HepG2 (cell line): ENCODE results near the gene LATS2. TPM values are rescaled to one million over a fixed set of nuclear protein-coding genes. Genes with fewer than 3 reads are reported as not detected.

Source experiments
- ATAC-seq: fragments of 200-7000 bp; cut with Tn5 transposase; 3 replicates; pipeline ENCODE4 v1.9.1; 2020; ENCODE audit warnings: mild to moderate bottlenecking, moderate library complexity
- BruUV-seq: library from RNA; stranded (reverse); fragments of 400-500 nt; replicated peaks from 2 replicates; lab custom pipeline; 2021; lab: Mats Ljungman, UMichigan
- CTCF ChIA-PET: fragments of 300-600 bp; formaldehyde crosslinking; extraction: SDS; loops from one replicate; lab custom pipeline; 2021; ENCODE audit warnings: low total read pairs, inconsistent platforms, low intra/inter-chr PET ratio; lab: Yijun Ruan, JAX
- POLR2A ChIA-PET: fragments of 350-600 bp; sonication (Branson Sonifier 250); formaldehyde crosslinking; loops from one replicate; lab custom pipeline; 2020; ENCODE audit warnings: antibody characterized with exemption, inconsistent platforms; lab: Yijun Ruan, JAX
- DNase-seq: peaks from one replicate; pipeline ENCODE4 v3.0.0-alpha.2; 2015; ENCODE audit warnings: low spot score
- FAIRE-seq: peaks from 3 replicates; lab custom pipeline; 2011; peaks lifted over from hg19 to GRCh38; lab: Jason Lieb, UNC
- H2AFZ ChIP-seq: one replicate; pipeline ENCODE4 v1.6.1; 2011; ENCODE audit warnings: low read length, inconsistent platforms
- H3K27ac ChIP-seq: fragments of 300-600 bp; 3 replicates; pipeline ENCODE4 v1.8.0; 2011; ENCODE audit warnings: mixed run types, mild to moderate bottlenecking, mixed read lengths, low read length, inconsistent platforms; ENCODE audit not compliant: insufficient read depth; ENCODE audit errors: extremely low read length
- H3K27me3 ChIP-seq, 2 experiments: fragments of 200-600 bp in 1 of 2; 2 replicates in 1 of 2; 3 replicates in 1 of 2; pipeline versions ENCODE4 v1.6.0 to v1.8.0; 2011; ENCODE audit warnings: low read length in 2 of 2, mild to moderate bottlenecking in 2 of 2, moderate library complexity in 2 of 2, inconsistent platforms in 1 of 2; ENCODE audit not compliant: insufficient read depth in 2 of 2, control insufficient read depth in 1 of 2
- H3K36me3 ChIP-seq, 2 experiments: fragments of 200-600 bp in 1 of 2; replicated peaks in 1 of 2; 2 replicates in 1 of 2; 3 replicates in 1 of 2; pipeline versions ENCODE4 v1.5.1 to v1.8.0; 2011; ENCODE audit warnings: low read length in 2 of 2, inconsistent platforms in 1 of 2; ENCODE audit not compliant: insufficient read depth in 2 of 2, control insufficient read depth in 1 of 2
- H3K4me1 ChIP-seq: 2 replicates; pipeline ENCODE4 v1.5.1; 2012; ENCODE audit warnings: low read length, inconsistent platforms; ENCODE audit not compliant: insufficient read depth
- H3K4me2 ChIP-seq: 2 replicates; pipeline ENCODE4 v1.6.0; 2011; ENCODE audit warnings: low read depth, low read length, inconsistent platforms
- H3K4me3 ChIP-seq, 3 experiments: fragments of 200-600 bp in 1 of 3; sonication (generic), shearing (Covaris generic) in 1 of 3; replicated peaks in 1 of 3; 2 replicates each; pipeline ENCODE4 v1.5.1; 2011 to 2016; ENCODE audit warnings: low read length in 3 of 3, inconsistent platforms in 2 of 3, low read depth in 2 of 3, mild to moderate bottlenecking in 2 of 3, control low read depth in 1 of 3, mixed read lengths in 1 of 3; ENCODE audit not compliant: insufficient read depth in 1 of 3
- H3K79me2 ChIP-seq: one replicate; pipeline ENCODE4 v1.6.1; 2011; ENCODE audit warnings: low read length, inconsistent platforms; ENCODE audit not compliant: insufficient read depth
- H3K9ac ChIP-seq: 2 replicates; pipeline ENCODE4 v1.6.0; 2011; ENCODE audit warnings: mild to moderate bottlenecking, low read depth, low read length, inconsistent platforms; ENCODE audit not compliant: insufficient read depth
- H3K9me3 ChIP-seq: 2 replicates; pipeline ENCODE4 v1.5.1; 2012; ENCODE audit warnings: mild to moderate bottlenecking, low read length
- H4K20me1 ChIP-seq: 2 replicates; pipeline ENCODE4 v1.6.0; 2011; ENCODE audit warnings: inconsistent platforms, mild to moderate bottlenecking, low read length, moderate library complexity; ENCODE audit not compliant: insufficient read depth
- ELK4 ChIP-seq: sonication (generic); formaldehyde crosslinking; IDR thresholded peaks from 2 replicates; pipeline ENCODE4 v1.9.0; 2021; ENCODE audit warnings: missing genetic modification reagents, borderline replicate concordance
- ERF ChIP-seq: IDR thresholded peaks from 2 replicates; pipeline ENCODE4 v1.6.1; 2018; ENCODE audit warnings: missing biosample characterization, missing genetic modification reagents
- ETV6 ChIP-seq: sonication (generic); formaldehyde crosslinking; conservative IDR thresholded peaks from 2 replicates; pipeline ENCODE4 v1.4.0; 2020; ENCODE audit warnings: missing genetic modification reagents
- FLYWCH1 ChIP-seq: sonication (generic); formaldehyde crosslinking; IDR thresholded peaks from 2 replicates; pipeline ENCODE4 v1.8.1; 2023; ENCODE audit warnings: mild to moderate bottlenecking, missing genetic modification reagents
- HIVEP1 ChIP-seq: sonication (generic); formaldehyde crosslinking; IDR thresholded peaks from 2 replicates; pipeline ENCODE4 v1.4.0; 2020; ENCODE audit warnings: mild to moderate bottlenecking, missing genetic modification reagents
- IKZF4 ChIP-seq: sonication (generic); formaldehyde crosslinking; IDR thresholded peaks from 2 replicates; pipeline ENCODE4 v1.5.1; 2020; ENCODE audit warnings: borderline replicate concordance, mild to moderate bottlenecking, low read depth, missing genetic modification reagents; ENCODE audit errors: not compliant biosample characterization
- ISL2 ChIP-seq: sonication (generic); formaldehyde crosslinking; IDR thresholded peaks from 2 replicates; pipeline ENCODE4 v1.5.0; 2020; ENCODE audit warnings: missing genetic modification reagents
- KDM2A ChIP-seq: sonication (generic); formaldehyde crosslinking; IDR thresholded peaks from 2 replicates; pipeline ENCODE4 v1.4.0; 2020; ENCODE audit warnings: low read depth, missing genetic modification reagents, borderline replicate concordance
- MAFF ChIP-seq: IDR thresholded peaks from 2 replicates; pipeline ENCODE4 v1.6.1; 2011; ENCODE audit warnings: low read depth, low read length, improper control_type of control experiment
- MAFK ChIP-seq, 2 experiments: IDR thresholded peaks in 1 of 2; conservative IDR thresholded peaks in 1 of 2; 2 replicates each; pipeline ENCODE4 v1.6.1; 2011; ENCODE audit warnings: improper control_type of control experiment in 2 of 2, low read length in 2 of 2
- NCOA2 ChIP-seq: sonication (generic); formaldehyde crosslinking; IDR thresholded peaks from 2 replicates; pipeline ENCODE4 v1.8.0; 2022; ENCODE audit warnings: inconsistent platforms
- NR2F1 ChIP-seq, 2 experiments: fragments of 450-650 bp in 1 of 2; formaldehyde crosslinking in 1 of 2; IDR thresholded peaks; 2 replicates each; pipeline versions ENCODE4 v1.5.0 to v1.6.1; 2016 to 2020; ENCODE audit warnings: mild to moderate bottlenecking in 1 of 2, missing compliant biosample characterization in 1 of 2, missing genetic modification reagents in 1 of 2, moderate library complexity in 1 of 2
- NR2F2 ChIP-seq: IDR thresholded peaks from 2 replicates; pipeline ENCODE4 v1.6.1; 2012; ENCODE audit warnings: low read depth, inconsistent platforms, borderline replicate concordance
- SMC3 ChIP-seq: IDR thresholded peaks from 2 replicates; pipeline ENCODE4 v1.6.1; 2011; ENCODE audit warnings: low read length, improper control_type of control experiment
- SNAI1 ChIP-seq: sonication (generic); formaldehyde crosslinking; IDR thresholded peaks from 2 replicates; pipeline ENCODE4 v1.5.0; 2020; ENCODE audit warnings: mild to moderate bottlenecking, missing genetic modification reagents, borderline replicate concordance
- SP5 ChIP-seq: IDR thresholded peaks from 2 replicates; pipeline ENCODE4 v1.6.1; 2016; ENCODE audit warnings: low read depth, borderline replicate concordance
- ZNF296 ChIP-seq: sonication (generic); formaldehyde crosslinking; conservative IDR thresholded peaks from 2 replicates; pipeline ENCODE4 v1.5.0; 2020; ENCODE audit warnings: mild to moderate bottlenecking, missing genetic modification reagents
- ZNF331 ChIP-seq: sonication (generic); formaldehyde crosslinking; IDR thresholded peaks from 2 replicates; pipeline ENCODE4 v1.4.0; 2020; ENCODE audit warnings: missing genetic modification reagents
- ZNF589 ChIP-seq: sonication (generic); formaldehyde crosslinking; conservative IDR thresholded peaks from 2 replicates; pipeline ENCODE4 v1.8.0; 2022; ENCODE audit warnings: mild to moderate bottlenecking, moderate library complexity, missing genetic modification reagents
- WGBS: methylation state at CpG from one replicate; pipeline ENCODE4 v1.1.6; 2017; ENCODE audit warnings: low lambda C conversion rate; 5-methylcytosine and 5-hydroxymethylcytosine counted together
- in situ Hi-C: cut with HindIII; loops from 2 replicates; pipeline ENCODE4 v1.10.0; 2017; ENCODE audit warnings: low pct_unique_long_range_greater_than_20kb; ENCODE audit not compliant: extremely low pct_ligation_motif_present
- intact Hi-C: fragments of 100-400 bp; cut with micrococcal nuclease; formaldehyde crosslinking; loops from one replicate; pipeline ENCODE4 v1.10.0; 2022; ENCODE audit not compliant: unreplicated experiment
- polyA plus RNA-seq, 8 experiments: library from polyadenylated mRNA; depleted of rRNA in 3 of 8; stranded (reverse) in 7 of 8; unstranded in 1 of 8; fragments of >200 nt; fragmentation: Illumina TruSeq in 4 of 8; extraction: Trizol in 4 of 8; gene quantifications; 2 replicates each; pipeline versions ENCODE4 v1.2.1 to v1.2.3, GENCODE V29; 2011 to 2016; ENCODE audit warnings: low read depth in 4 of 8, missing spikeins in 1 of 8, mixed read lengths in 1 of 8; ENCODE audit not compliant: insufficient read depth in 1 of 8
- total RNA-seq, 5 experiments: library from RNA; depleted of rRNA; stranded (reverse); fragments of >200 nt; fragmentation: Illumina TruSeq; extraction: Trizol; gene quantifications; 2 replicates each; pipeline ENCODE4 v1.2.3, GENCODE V29; 2016; ENCODE audit warnings: low read depth in 1 of 5

LATS2 gene
- total and polyA plus RNA-seq, 2 of the 13 experiments (the other 11 are each of a cell fraction or from before 2014, with no cell fraction given) = 7.3 to 8.5 TPM

- Histone ChIP-seq H2AFZ (no peak overlapping the region), H3K79me2 (peaks cover 37% of the 10 kb centered on the region), H3K9me3 (peaks cover 7% of the 10 kb centered on the region; the same call in 1 of the 2 replicates), H3K4me3 (no peak overlapping the region), H3K4me2 (no peak overlapping the region), H3K36me3 (peaks cover 3 to 26% of the 10 kb centered on the region in 2 experiments; a peak in 4 of 5 replicates), H3K9ac (no peak overlapping the region), H4K20me1 (peaks cover 4% of the 10 kb centered on the region; the same call in 1 of the 2 replicates), H3K27ac (no peak overlapping the region), H3K27me3 (no peaks in the 10 kb centered on the region), H3K4me1 (peaks cover 23% of the 10 kb centered on the region)
- CTCF ChIA-PET = no interaction called here
- no peak for ATAC-seq
- TF ChIP-seq ZNF331 (CRISPR knock-in tag) = peak; percentile 100
- TF ChIP-seq ISL2 = no peak
- no peak for TF ChIP-seq NR2F1 (CRISPR knock-in tag; IDR thresholded peaks at IDR 0.05)
- TF ChIP-seq HIVEP1 (CRISPR knock-in tag) = no peak
- POLR2A ChIA-PET = no interaction called here
- intact Hi-C loops = no loop called here
- no peak for DNase-seq
- in situ Hi-C loops = no loop called here
- no peak for FAIRE-seq
- over 99% methylated on average over 5 of the region's 5 CpGs for WGBS
- no TSS peak for BruUV-seq
Measured at GRCh38 chr13:21001471-21001870, 59.9 kb downstream of the LATS2 start.

- Histone ChIP-seq H3K4me2 (no peak overlapping the region), H3K9me3 (peaks cover 7% of the 10 kb centered on the region; the same call in 1 of the 2 replicates), H2AFZ (no peak overlapping the region), H3K9ac (no peak overlapping the region), H3K4me1 (peaks cover 23% of the 10 kb centered on the region), H4K20me1 (peaks cover 4% of the 10 kb centered on the region; the same call in 1 of the 2 replicates), H3K27ac (no peak overlapping the region), H3K79me2 (peaks cover 39% of the 10 kb centered on the region), H3K27me3 (no peaks in the 10 kb centered on the region), H3K36me3 (peaks cover 3 to 24% of the 10 kb centered on the region in 2 experiments; a peak in 4 of 5 replicates), H3K4me3 (no peak overlapping the region)
- POLR2A ChIA-PET = no interaction called here
- intact Hi-C loops (no loop called here), in situ Hi-C loops (no loop called here)
- DNase-seq (no peak), FAIRE-seq (peak; percentile 28), ATAC-seq (no peak)
- no TSS peak for BruUV-seq
- TF ChIP-seq SMC3 (no peak), SP5 (CRISPR knock-in tag) (no peak), NR2F2 (no peak), ELK4 (CRISPR knock-in tag) (no peak), SNAI1 (CRISPR knock-in tag) (no peak), MAFK (conservative IDR thresholded peaks at IDR 0.05 in 1 of 2, IDR thresholded peaks at IDR 0.05 in 1 of 2; ENCODE audit: low read length in 2 of 2) (peak; percentile 74 to 78), IKZF4 (CRISPR knock-in tag) (no peak), ERF (CRISPR knock-in tag) (no peak), KDM2A (CRISPR knock-in tag) (no peak), FLYWCH1 (CRISPR knock-in tag) (no peak), ZNF589 (CRISPR knock-in tag) (no peak), MAFF (peak; percentile 71), ETV6 (CRISPR knock-in tag) (no peak), ZNF296 (CRISPR knock-in tag) (no peak), NCOA2 (CRISPR knock-in tag) (no peak)
- CTCF ChIA-PET = no interaction called here
- WGBS = 74% methylated on average over 1 of the region's 1 CpG
Measured at GRCh38 chr13:21000647-21001046, 60.7 kb downstream of the LATS2 start.
